ENCODE results near the gene PAK1.

- TF ChIP-seq POLR2A (IDR thresholded peaks at IDR 0.05), result no peak
- no peak for TF ChIP-seq CTCF (IDR thresholded peaks at IDR 0.05)
Observed at GRCh38 chr11:77512092-77512491, 38.2 kb upstream of the PAK1 start.
